Measurements from ENCODE around the gene VWF.
"Not testable (repeated sequence)": the region's sequence is repeated elsewhere in the genome, so short reads cannot be mapped to it uniquely, and the experiment has no call there.

Gene VWF

DNA sequence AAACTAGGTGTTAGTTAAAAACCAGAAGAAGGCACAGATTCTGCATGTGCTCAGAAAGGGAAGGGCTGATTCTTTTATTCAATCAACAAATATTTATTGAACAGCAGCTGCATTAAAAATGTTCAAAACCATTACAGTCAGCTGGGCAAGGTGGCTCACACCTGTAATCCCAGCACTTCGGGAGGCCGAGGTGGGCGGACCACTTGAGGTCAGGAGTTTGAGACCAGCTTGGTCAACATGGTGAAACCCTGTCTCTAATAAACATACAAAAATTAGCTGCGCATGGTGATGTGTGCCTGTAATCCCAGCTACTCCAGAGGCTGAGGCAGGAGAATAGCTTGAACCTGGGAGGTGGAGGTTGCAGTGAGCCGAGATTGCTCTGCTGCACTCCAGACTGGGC, 22.4 kb downstream of the VWF start:
- DNase-seq, result not testable (repeated sequence)

DNA sequence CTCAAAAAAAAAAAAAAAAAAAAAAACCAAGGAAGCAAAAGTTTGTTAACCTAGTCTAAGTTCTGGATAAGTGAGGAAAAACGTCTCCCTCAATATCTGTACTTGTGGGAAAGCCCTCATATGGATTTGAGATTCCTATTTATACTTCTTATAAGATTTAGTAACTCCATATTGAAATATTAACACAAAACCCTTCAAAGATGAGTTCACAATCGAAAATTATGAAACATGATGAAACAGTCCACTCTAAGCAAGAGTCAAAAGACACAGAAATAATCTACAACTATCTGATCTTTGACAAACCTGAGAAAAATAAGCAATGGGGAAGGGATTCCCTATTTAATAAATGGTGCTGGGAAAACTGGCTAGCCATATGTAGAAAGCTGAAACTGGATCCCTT, 25.2 kb downstream of the VWF start:
- DNase-seq, result no peak

DNA sequence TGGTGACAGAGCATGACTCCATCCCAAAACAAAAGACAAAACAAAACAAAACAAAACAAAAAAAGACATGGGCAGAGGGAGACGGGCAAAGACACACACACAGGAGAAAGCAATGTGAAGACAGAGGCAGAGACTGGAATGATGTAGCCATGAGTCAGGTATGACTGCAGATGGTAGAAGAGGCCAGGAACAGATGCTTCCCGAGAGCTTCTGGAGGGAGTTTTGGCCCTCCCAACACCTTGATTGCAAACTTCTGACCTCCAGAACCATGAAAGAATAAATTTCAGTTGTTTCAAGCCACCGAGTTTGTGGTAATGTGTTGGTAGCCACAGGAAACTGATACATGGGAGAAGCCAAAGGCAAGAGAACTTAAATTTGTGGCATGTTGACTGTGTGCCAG, 27.1 kb downstream of the VWF start:
- DNase-seq, result no peak

- DNase-seq, result no peak
Observed at GRCh38 chr12:6096527-6096926, 27.9 kb downstream of the VWF start.

GRCh38 chr12:6095269-6095668, 29.2 kb downstream of the VWF start:
- no peak for DNase-seq

- no peak for DNase-seq
Observed at GRCh38 chr12:6093764-6094163, 30.7 kb downstream of the VWF start.

DNA sequence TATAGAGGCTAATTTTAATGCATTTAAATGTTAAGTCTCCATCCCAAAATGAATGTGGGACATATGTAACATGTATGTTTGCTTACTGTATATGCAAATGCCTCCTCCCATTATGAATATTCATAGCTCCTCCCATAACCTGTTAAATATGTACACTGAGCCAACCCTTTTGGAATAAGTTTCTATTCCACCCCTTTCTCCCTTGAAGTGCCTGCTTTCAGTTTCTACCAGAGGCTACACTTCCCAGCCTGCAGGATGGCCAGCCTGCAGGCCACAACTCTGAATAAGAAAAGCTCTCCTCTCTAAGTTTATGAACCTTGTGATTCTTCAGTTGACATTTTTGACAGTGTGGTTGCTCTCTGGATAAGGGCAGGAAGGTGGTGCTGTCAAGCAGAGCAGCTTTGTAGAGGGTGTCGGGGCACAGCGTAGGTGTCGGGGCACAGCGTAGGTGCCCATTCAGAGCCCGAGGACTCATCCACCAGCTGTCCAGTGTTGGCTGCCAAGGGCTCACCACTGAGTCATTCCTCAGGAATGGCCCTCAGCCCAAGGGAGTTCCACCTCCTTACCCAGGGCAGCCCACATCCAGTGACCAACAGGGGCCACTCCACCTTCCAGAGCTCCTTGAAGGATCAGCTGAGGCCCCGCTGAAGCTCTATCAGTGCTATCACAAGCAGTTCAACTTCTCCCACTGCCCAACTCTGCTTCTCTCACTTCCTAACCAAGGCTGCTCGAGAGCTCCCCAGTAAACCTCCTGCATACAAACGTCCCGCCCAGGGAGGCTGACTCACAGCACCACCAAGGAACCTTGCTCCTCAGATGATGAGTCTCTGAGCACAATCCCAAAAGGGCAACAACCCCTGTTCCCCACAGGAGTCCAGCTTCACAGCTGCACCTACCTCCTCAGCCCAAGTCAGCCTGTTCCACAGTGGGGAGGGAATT, 31.4 kb downstream of the VWF start:
- DNase-seq, result no peak

GRCh38 chr12:6091786-6092566, 32.5 kb downstream of the VWF start:
- DNase-seq, result no peak

GRCh38 chr12:6090803-6091202, 33.7 kb downstream of the VWF start:
- DNase-seq, result no peak

GRCh38 chr12:6088921-6089747, 35.3 kb downstream of the VWF start:
- peak; percentile 94 for DNase-seq

- no peak for DNase-seq
Observed at GRCh38 chr12:6086316-6086715, 38.2 kb downstream of the VWF start.

DNA sequence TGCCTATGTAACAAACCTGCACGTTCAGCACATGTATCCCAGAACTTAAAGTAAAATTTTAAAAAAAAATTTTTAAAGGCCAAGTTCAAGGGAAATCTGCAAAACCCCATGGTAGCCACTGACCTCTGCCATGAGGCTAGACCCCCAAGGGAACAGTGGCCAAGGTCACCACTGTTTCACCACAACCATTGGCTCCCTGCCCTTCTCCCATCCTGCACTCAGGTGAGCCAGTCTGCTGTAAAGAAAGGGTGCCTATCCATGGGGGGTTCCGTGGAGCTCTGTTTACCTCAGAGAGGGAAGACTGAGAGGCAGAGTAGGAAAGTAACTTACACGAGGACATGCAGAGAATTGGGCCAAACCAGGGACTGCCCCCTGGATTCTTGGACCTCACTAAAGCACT, 38.6 kb downstream of the VWF start:
- DNase-seq, result no peak

- DNase-seq, result no peak
Observed at GRCh38 chr12:6084969-6085450, 39.5 kb downstream of the VWF start.

DNA sequence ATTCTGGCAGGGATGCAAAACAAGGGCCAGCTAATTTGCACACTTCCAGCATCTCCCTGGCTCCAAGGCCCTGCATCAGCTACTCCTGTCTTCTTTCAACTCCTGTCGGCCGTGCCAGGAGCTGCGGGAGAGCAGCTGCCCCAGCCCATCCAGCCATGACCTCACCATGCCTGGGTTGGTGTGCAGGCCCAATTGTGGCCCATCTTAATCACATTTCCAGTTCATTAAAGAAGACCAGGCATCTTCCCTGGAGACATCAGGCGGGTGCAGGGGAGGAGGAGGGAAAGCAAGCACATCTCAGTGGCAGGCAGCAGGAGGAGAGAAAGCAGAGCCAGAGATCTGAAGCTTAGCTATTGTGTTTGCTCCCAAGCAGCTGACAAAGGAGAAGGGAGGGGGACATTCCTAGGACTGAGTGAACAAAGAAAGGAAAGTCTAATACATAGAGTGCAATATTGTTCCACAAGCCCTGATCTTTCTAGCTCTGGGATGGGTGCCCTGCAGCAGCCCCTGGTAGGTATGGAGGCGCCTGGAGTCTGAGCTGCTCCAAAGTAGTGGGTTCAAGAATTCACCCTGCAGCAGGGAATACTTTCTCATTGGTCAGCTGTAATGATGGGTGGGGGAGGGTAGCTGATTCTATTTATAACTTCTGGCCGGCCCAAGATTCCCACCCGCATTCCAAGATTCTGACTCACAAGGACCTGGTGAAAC, 40.1 kb downstream of the VWF start:
- no peak for DNase-seq

DNA sequence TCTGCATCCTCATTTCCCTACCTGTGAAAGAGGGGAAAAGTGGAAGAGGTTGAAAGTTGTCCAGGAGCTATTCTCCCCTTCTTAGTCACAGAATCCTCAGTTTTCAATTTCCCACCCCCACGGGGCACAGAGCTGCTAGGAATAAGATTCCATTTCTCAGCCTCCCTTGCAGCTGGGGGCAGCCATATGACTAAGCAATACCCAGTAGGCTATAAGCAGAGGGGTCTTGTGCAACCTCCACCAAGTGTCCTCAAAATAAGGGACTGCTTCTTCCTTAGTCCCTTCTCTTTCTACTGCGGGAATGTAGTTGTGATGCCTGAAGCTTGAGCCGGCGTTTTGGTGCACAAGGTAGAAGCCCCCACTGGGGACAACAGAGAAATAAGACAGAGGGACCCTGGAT, 40.9 kb downstream of the VWF start:
- DNase-seq, result no peak

- DNase-seq, result no peak
Observed at GRCh38 chr12:6082613-6083012, 41.9 kb downstream of the VWF start.

- DNase-seq, result no peak
Observed at GRCh38 chr12:6080149-6081045, 44.1 kb downstream of the VWF start.

DNA sequence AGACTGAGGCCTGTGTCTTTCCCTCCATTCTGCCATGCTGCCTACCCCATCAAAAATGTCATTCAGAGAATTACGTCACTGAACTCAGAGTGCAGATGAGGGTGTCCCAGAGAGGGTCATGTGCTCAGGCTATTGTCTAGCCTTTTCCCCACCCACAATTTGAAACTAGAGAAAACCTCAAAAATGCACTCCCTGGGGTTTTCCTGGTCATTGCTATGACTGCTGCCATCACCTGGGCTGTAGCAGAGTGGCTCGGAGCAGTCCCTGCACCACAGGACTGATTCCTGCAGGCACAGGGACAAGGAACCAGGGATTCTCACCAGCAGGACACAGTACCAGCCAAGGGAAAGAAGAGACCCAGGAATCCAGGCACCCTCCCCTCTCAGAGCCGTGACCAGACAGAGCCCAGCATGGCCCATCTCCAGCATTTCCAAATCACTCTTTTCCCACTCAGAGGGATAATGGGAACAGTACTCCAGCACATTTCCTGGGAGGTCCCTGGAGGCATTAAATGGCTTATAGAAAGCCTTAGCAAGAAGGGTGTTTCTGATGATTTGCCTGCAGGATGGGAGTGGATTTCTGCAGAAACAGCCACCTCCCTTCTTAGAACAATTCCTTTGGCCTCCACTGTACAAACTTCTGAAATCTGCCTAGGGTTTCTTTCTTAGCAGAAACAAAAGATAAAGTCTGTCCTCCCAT, 45.9 kb downstream of the VWF start:
- DNase-seq, result no peak

DNA sequence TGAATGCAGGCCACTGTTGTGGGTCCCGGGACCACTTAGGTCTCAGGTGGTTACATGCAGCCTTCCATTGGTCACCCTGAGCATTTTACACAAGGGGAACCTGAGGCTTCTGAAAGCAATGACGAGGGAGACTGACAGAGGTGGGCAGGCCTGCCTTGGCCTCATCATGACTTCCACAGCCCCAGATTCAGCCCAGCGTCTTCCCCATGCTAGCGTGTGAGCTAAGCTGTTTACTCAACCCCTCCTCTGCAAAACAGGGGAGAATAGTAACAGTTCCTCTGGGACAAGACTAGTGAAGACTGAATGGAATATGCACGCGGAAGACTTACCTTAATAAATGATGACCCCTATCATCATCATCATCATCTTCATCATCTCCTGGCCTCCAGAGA, 46.8 kb downstream of the VWF start:
- DNase-seq, result no peak

Measured in NCI-H2171 treated with DMSO at 0.1 percent for 48 hours (cell line).